SK-N-SH (cell line): ENCODE data around the gene AHCYL1.
"Not testable (repeated sequence)": the region's sequence is repeated elsewhere in the genome, so short reads cannot be mapped to it uniquely, and the experiment has no call there.

ENCODE experiments used
- CTCF ChIP-seq: fragments of 200-600 bp; sonication (generic); IDR thresholded peaks from 2 replicates; pipeline ENCODE4 v1.6.1; 2017; ENCODE audit warnings: antibody characterized with exemption, mild to moderate bottlenecking, moderate library complexity
- EP300 ChIP-seq, 2 experiments: IDR thresholded peaks; 2 replicates each; pipeline versions ENCODE4 v1.4.0 to v1.6.1; 2012; ENCODE audit warnings: borderline replicate concordance in 1 of 2, low read depth in 1 of 2, low read length in 1 of 2
- MAX ChIP-seq: IDR thresholded peaks from 2 replicates; pipeline ENCODE4 v1.4.0; 2012; ENCODE audit warnings: low read depth
- MXI1 ChIP-seq: IDR thresholded peaks from 2 replicates; pipeline ENCODE4 v1.6.1; 2012; ENCODE audit warnings: mild to moderate bottlenecking, low read depth, low read length, improper control_type of control experiment
- NFIC ChIP-seq: IDR thresholded peaks from 2 replicates; pipeline ENCODE4 v1.4.0; 2012; ENCODE audit warnings: borderline replicate concordance
- NRF1 ChIP-seq: IDR thresholded peaks from 2 replicates; pipeline ENCODE4 v1.6.1; 2012; ENCODE audit warnings: low read depth, mild to moderate bottlenecking, low read length
- RCOR1 ChIP-seq: fragments of 150-350 bp; IDR thresholded peaks from 2 replicates; pipeline ENCODE4 v1.6.1; 2017; ENCODE audit warnings: antibody characterized with exemption, low read length
- REST ChIP-seq: IDR thresholded peaks from 2 replicates; pipeline ENCODE4 v1.6.1; 2012; ENCODE audit warnings: mild to moderate bottlenecking, low read depth, low read length, moderate library complexity
- TEAD4 ChIP-seq: IDR thresholded peaks from 2 replicates; pipeline ENCODE4 v1.4.0; 2012; ENCODE audit warnings: mild to moderate bottlenecking, borderline replicate concordance; ENCODE audit not compliant: insufficient read depth
- USF2 ChIP-seq: fragments of 150-350 bp; IDR thresholded peaks from 2 replicates; pipeline ENCODE4 v1.6.1; 2017; ENCODE audit warnings: antibody characterized with exemption, low read length, low read depth, borderline replicate concordance
- YY1 ChIP-seq: IDR thresholded peaks from 2 replicates; pipeline ENCODE4 v1.4.0; 2012; ENCODE audit warnings: low read depth, mild to moderate bottlenecking
- ZBTB33 ChIP-seq: IDR thresholded peaks from 2 replicates; pipeline ENCODE4 v1.4.0; 2012; ENCODE audit warnings: low read depth, borderline replicate concordance

GRCh38 chr1:110030687-110031086 is 46.1 kb downstream of the AHCYL1 start:
- not testable (repeated sequence) for TF ChIP-seq TEAD4; CTCF; EP300 (IDR thresholded peaks at IDR 0.05; ENCODE audit: borderline replicate concordance in 1 of 2, low read depth in 1 of 2, low read length in 1 of 2); MAX; RCOR1; NFIC; NRF1; USF2; MXI1; ZBTB33; REST; YY1
